ENCODE data around the gene DNAH17. TPM values are rescaled to one million over a fixed set of nuclear protein-coding genes. Genes with fewer than 3 reads are reported as not detected.

Gene DNAH17
- total RNA-seq, 1 donor from 2014 or later, result under 0.01 TPM

- no peak for DNase-seq
Observed at GRCh38 chr17:78449983-78450595, 127.1 kb downstream of the DNAH17 start.

GRCh38 chr17:78448356-78448993, 128.7 kb downstream of the DNAH17 start:
- DNase-seq, result no peak

GRCh38 chr17:78446833-78447232, 130.4 kb downstream of the DNAH17 start:
- no peak for DNase-seq

GRCh38 chr17:78444392-78444791, 132.8 kb downstream of the DNAH17 start:
- DNase-seq, result no peak

GRCh38 chr17:78442648-78443218, 134.5 kb downstream of the DNAH17 start:
- no peak for DNase-seq

GRCh38 chr17:78441271-78441971, 135.8 kb downstream of the DNAH17 start:
- DNase-seq, result no peak

- DNase-seq, result no peak
Observed at GRCh38 chr17:78438694-78439325, 138.4 kb downstream of the DNAH17 start.

- DNase-seq, result no peak
Observed at GRCh38 chr17:78438271-78438691, 138.9 kb downstream of the DNAH17 start.

GRCh38 chr17:78437508-78438169, 139.6 kb downstream of the DNAH17 start:
- DNase-seq, result no peak

- DNase-seq, result no peak
Observed at GRCh38 chr17:78435330-78436005, 141.7 kb downstream of the DNAH17 start.

GRCh38 chr17:78434455-78435329, 142.5 kb downstream of the DNAH17 start:
- no peak for DNase-seq

GRCh38 chr17:78433780-78434335, 143.3 kb downstream of the DNAH17 start:
- DNase-seq, result no peak

GRCh38 chr17:78433013-78433727, 144.0 kb downstream of the DNAH17 start:
- no peak for DNase-seq

GRCh38 chr17:78432226-78433012, 144.8 kb downstream of the DNAH17 start:
- DNase-seq, result peak; percentile 55

- no peak for DNase-seq
Observed at GRCh38 chr17:78431692-78431958, 145.6 kb downstream of the DNAH17 start.

GRCh38 chr17:78430892-78431691, 146.1 kb downstream of the DNAH17 start:
- DNase-seq, result no peak

- no peak for DNase-seq
Observed at GRCh38 chr17:78429618-78429995, 147.6 kb downstream of the DNAH17 start.

Measured in occipital lobe (tissue), 2 donors.